Ammon's horn (tissue), 1 donor: ENCODE measurements around the gene FAM89B.

Experiments used
- DNase-seq: peaks from one replicate; pipeline ENCODE4 v3.0.0-alpha.2; 2016; ENCODE audit warnings: low spot score

FAM89B gene

GRCh38 chr11:65573391-65574079 is 1.2 kb downstream of the FAM89B start:
- no peak for DNase-seq

DNA sequence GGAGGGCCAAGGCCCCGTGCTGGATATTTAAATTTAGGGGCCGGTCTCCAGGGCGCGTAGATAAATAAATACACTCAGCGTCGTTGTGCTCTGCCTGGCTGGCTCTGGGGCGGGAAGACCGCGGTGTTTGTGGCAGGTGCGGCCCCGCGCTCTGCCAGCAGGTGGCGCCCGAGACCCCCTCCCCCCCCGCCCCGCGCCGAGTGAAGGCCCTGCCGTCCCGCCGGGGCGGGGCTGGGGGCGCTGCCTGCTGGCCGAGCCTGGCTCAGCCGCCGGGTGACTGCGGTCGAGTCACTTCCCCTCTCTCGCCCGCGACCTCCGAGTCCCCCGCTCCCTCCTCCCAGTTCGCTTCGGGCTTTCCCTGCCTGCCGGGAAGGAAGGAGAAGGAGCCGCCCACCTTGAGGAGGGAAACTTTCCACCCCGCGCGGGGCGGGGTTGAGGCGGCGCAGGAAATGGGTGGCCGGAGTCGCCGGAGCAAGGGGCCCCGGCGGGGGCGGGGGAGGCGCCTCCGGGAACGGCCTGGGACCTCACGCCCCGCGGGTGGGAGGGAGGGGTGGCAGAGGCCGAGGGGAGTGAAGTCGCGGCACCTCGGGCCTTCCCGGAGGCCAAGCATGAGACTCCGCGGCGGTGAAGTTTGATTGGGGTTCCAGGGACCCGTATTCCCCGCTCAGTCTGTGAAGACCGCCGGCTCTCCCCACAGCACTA is 1.9 kb downstream of the FAM89B start:
- DNase-seq = peak; percentile 81

GRCh38 chr11:65574811-65575567 is 2.7 kb downstream of the FAM89B start:
- DNase-seq = no peak

- DNase-seq = no peak
Observed at GRCh38 chr11:65575568-65576231, 3.4 kb downstream of the FAM89B start, which contains the start of gene EHBP1L1. EHBP1L1 (plus strand) TSS chr11:65576053; CDS start chr11:65576303, 250 bp downstream.

- no peak for DNase-seq
Observed at GRCh38 chr11:65576232-65576866, 4.0 kb downstream of the FAM89B start.

DNA sequence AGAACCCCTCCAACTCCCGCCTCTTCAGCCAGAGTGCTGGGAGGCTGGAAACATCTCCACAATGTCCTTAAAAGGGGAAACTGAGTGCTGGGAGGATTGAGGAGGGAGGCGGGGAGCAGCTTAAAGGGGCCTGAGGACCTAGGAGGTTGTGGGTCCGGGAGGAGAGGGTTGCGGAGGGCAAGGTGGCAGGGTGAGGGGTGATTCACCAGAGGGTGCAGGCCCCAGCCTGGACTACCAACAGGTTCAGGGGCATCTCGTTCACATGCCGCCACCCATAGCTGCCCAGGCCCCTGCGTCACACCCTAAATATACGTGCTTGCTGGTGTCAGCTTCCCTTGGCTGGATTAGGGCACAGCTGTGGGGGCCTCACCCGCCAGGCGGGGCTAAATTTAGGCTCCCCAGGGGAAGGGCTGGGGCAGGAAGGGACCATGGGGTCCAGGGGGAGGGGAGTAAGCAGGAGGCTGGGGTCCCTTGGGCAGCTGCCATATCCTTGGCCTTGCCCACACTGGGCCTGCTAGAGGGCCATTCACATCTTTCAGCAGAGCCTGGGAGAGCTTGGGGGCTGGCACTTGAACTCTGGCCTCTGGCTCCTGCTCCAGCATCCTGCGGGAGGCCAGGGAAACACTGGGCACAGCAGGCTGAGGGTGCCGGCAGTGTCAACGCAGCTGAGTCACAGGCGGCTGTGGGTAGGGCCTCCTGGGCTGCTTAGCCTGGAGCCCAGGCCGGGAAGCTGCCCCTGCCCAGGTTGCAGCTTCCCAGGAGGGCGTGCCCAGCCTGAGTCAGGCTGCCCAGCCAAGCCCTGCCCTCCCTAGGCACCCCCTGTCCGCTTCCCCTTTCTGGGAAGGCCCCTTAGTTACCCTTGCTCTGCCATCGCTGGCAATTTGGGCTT is 4.8 kb downstream of the FAM89B start:
- DNase-seq = no peak

DNA sequence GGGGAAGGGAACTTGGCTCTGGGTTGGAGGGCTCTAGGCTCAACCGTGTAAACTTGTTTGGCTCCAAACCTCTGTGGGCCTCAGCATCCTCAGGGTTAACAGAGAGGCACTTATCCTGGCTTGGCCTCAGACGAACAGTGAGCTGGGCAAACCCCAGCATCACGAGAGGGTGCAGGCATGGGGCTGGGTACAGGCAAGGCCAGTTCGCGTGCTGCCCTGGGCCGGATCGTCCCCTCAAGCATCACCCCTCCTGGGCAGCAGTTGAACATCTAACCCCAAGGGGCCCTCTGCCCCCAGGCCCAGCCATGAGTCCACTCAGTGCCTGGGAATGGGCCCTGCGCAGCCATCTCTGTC is 5.4 kb downstream of the FAM89B start:
- no peak for DNase-seq

GRCh38 chr11:65578134-65578533 is 5.8 kb downstream of the FAM89B start:
- DNase-seq = no peak

GRCh38 chr11:65578667-65579066 is 6.3 kb downstream of the FAM89B start:
- no peak for DNase-seq

- no peak for DNase-seq
Observed at GRCh38 chr11:65579291-65579690, 7.0 kb downstream of the FAM89B start.

DNA sequence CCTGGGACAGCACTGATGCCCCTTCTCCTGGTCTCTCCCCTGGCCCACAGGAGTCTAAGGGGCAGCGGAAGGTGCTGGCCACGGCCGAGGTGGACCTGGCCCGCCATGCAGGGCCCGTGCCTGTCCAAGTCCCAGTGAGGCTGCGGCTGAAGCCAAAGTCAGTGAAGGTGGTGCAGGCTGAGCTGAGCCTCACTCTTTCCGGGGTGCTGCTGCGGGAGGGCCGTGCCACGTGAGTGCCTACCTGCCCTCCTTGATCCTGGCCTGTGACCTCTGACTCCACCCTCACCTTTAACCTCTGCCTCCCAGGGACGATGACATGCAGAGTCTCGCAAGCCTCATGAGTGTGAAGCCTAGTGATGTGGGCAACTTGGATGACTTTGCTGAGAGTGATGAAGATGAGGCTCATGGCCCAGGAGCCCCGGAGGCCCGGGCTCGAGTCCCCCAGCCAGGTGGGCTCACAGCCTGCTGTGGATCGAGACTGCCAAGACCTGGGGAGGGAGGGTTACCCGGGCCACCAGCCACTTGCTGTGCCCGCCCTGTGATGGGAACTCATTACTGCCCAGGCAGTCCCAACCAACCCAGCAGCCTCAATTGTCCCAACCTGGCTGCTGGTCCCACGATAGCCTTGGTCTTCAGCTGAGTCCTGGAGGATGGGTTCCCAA is 7.8 kb downstream of the FAM89B start:
- DNase-seq = no peak

DNA sequence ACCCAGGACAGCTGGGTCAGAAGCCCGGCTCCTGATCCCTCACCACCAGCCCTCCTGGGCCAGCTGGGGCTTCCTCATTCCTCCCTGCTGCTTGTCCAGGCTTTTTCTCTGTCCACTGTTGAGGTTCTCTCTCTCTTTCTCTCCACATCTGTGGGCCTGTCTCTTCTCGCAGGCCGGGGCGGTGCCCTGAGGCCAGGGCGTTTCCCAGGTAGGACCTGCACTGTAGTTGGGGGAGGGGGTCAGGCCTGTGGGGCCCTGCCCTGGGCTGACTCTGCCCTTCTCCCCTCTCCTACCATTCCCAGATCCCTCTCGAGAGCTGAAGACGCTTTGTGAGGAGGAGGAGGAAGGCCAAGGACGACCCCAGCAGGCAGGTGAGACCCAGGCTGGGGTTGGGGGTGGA is 8.4 kb downstream of the FAM89B start:
- no peak for DNase-seq

DNA sequence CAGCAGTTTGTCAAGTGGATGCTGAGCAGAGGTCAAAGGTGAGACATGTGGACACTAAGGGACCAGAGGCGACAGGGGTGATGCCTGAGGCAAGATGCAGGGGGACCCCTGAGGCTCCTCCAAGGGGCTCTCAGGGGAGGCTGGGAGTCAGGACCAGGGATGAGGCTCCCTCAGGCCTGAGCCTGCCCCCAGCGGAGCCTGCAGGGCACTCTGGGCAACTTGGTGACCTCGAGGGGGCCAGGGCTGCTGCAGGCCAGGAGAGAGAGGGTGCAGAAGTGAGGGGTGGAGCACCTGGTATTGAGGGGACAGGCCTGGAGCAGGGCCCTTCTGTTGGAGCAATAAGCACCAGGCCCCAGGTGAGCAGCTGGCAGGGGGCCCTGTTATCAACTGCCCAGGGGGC is 9.6 kb downstream of the FAM89B start:
- no peak for DNase-seq

DNA sequence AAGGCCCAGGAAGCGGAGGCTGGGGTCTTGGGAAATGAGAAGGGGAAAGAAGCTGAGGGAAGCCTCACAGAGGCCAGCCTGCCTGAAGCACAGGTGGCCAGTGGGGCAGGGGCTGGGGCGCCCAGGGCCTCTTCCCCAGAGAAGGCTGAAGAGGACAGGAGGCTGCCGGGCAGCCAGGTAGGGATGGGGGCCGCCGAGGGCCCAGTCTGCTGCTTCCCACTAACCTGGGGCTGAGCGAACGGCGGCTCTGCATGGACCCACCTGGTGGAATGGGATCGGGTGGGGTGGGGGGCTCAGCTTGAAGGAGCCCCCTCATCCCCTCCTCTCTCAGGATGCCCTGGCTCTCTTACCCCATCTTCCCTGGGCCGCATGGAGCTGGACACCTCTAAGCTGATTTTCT is 11.3 kb downstream of the FAM89B start:
- DNase-seq = no peak

DNA sequence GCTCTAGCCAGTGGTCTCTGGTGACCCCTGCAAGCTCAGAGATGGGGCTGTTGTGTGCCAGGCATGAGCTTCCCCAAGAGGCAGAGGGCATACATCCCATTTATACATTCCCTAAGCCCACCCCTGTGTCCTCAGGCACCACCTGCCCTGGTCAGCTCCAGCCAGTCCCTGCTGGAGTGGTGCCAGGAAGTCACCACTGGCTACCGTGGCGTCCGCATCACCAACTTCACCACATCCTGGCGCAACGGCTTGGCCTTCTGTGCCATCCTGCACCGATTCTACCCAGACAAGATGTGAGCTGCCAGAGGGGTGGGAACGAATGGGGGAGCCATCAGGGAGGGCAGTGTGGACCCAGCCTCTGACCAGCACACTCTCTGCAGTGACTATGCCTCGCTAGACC is 11.8 kb downstream of the FAM89B start:
- no peak for DNase-seq

- peak; percentile 65 for DNase-seq
Observed at GRCh38 chr11:65584723-65585171, 12.4 kb downstream of the FAM89B start.

- DNase-seq = no peak
Observed at GRCh38 chr11:65585396-65586246, 13.3 kb downstream of the FAM89B start.

DNA sequence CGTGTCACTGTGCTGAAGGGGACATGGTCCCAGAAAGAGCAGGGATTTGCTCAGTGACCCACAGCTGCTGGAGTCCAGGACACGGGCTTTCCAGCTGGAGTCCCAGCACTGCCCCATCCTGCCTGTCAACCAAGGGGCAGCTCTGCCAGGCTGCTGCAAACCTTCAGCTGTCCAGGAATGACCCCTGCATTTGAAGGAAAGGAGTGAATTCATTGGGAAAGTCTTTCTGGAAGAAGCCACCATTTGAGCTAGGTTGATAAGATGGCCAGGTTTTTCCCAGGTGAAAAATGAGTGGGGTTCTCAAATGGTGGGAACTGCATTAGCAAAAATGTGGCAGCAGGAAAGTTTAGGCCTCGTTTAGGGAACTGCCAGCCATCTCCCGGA is 13.9 kb downstream of the FAM89B start:
- no peak for DNase-seq

DNA sequence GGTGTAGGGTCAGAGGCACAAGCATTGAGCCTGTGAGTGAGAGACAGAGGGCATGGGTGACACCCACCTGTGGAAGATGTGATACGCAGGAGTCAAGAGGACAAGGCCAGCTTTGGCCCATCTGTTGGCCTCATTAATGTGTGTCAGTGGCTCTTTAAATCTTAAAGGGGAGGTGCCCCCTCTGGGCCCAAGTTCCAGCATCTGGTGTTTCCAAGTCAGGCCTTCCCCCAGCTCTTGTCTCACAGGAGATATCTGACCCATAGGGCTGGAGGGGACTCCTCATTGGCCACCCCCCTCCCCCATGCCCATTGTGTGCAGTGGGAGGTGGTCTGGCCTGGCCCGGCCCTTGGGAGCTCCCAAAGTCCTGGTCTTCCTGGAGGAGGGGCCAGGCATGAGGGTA is 14.3 kb downstream of the FAM89B start:
- DNase-seq = no peak
